Endodermal cell (in vitro differentiated cells): Measurements from ENCODE around the gene GRID1. TPM values are rescaled to one million over a fixed set of nuclear protein-coding genes. Genes with fewer than 3 reads are reported as not detected.
"Not testable (repeated sequence)": the region's sequence is repeated elsewhere in the genome, so short reads cannot be mapped to it uniquely, and the experiment has no call there.

Experiments used
- DNase-seq: peaks from one replicate; pipeline ENCODE4 v3.0.0-alpha.2; 2017
- H3K27ac ChIP-seq: 2 replicates; pipeline ENCODE4 v1.5.1; 2013; ENCODE audit warnings: mild to moderate bottlenecking, low read depth, low read length, moderate library complexity
- H3K27me3 ChIP-seq: 2 replicates; pipeline ENCODE4 v1.6.1; 2013; ENCODE audit warnings: mild to moderate bottlenecking, low read length, moderate library complexity; ENCODE audit not compliant: insufficient read depth, control insufficient read depth, poor library complexity, severe bottlenecking
- H3K36me3 ChIP-seq: 2 replicates; pipeline ENCODE4 v1.7.0; 2013; ENCODE audit warnings: mild to moderate bottlenecking, low read length, moderate library complexity; ENCODE audit not compliant: control insufficient read depth, insufficient read depth
- H3K4me1 ChIP-seq: one replicate; pipeline ENCODE4 v1.7.0; 2013; ENCODE audit warnings: low read length; ENCODE audit not compliant: control insufficient read depth, insufficient read depth
- H3K4me3 ChIP-seq: 2 replicates; pipeline ENCODE4 v1.5.1; 2013; ENCODE audit warnings: mild to moderate bottlenecking, low read length, moderate library complexity
- H3K9ac ChIP-seq: 2 replicates; pipeline ENCODE4 v1.6.1; 2013; ENCODE audit warnings: mild to moderate bottlenecking, low read length, moderate library complexity; ENCODE audit not compliant: poor library complexity, severe bottlenecking; ENCODE audit errors: extremely low read depth
- H3K9me3 ChIP-seq: 2 replicates; pipeline ENCODE4 v1.6.1; 2013; ENCODE audit warnings: mild to moderate bottlenecking, low read length, moderate library complexity; ENCODE audit not compliant: control insufficient read depth
- H3K27ac Mint-ChIP-seq: 2 replicates; pipeline ENCODE4 v1.8.0; 2020; ENCODE audit warnings: mixed read lengths
- H3K27me3 Mint-ChIP-seq: 2 replicates; pipeline ENCODE4 v1.8.0; 2021; ENCODE audit warnings: mild to moderate bottlenecking, mixed read lengths; ENCODE audit not compliant: insufficient read depth
- H3K36me3 Mint-ChIP-seq: 2 replicates; pipeline ENCODE4 v1.8.0; 2020; ENCODE audit warnings: low read depth, mixed read lengths
- H3K4me1 Mint-ChIP-seq: 2 replicates; pipeline ENCODE4 v1.8.0; 2020; ENCODE audit warnings: mixed read lengths
- H3K4me3 Mint-ChIP-seq: 2 replicates; pipeline ENCODE4 v1.8.0; 2020; ENCODE audit warnings: mild to moderate bottlenecking, moderate library complexity, mixed read lengths
- H3K9me3 Mint-ChIP-seq: 2 replicates; pipeline ENCODE4 v1.8.0; 2020; ENCODE audit warnings: mild to moderate bottlenecking, mixed read lengths
- WGBS, 2 experiments: methylation state at CpG; one replicate each; pipeline versions ENCODE4 v1.1.5 to v1.1.7; 2013; ENCODE audit warnings: missing lambda C conversion rate in 2 of 2, mixed read lengths in 1 of 2; ENCODE audit not compliant: insufficient coverage in 1 of 2, insufficient read length in 1 of 2; 5-methylcytosine and 5-hydroxymethylcytosine counted together
- total RNA-seq, 2 donors: library from RNA; stranded (reverse); fragmentation: NEBNext Ultra II Directional in 1 of 2; extraction: Animal tissue kit (Norgen Biotek cat#: 25700) in 1 of 2; gene quantifications; 2 replicates in 1 of 2; 3 replicates in 1 of 2; pipeline ENCODE4 v1.2.1, GENCODE V29; 2021
- TF ChIP-seq, protein P1 (sequence below): fragments of 200-600 bp; sonication (generic); conservative IDR thresholded peaks from 2 replicates; pipeline ENCODE4 v1.5.0; 2021; ENCODE audit warnings: antibody characterized with exemption, mild to moderate bottlenecking

GRID1 gene
- total RNA-seq, 2 donors from 2014 or later, result 0.13 to 0.53 TPM

- TF ChIP-seq, protein P1, sequence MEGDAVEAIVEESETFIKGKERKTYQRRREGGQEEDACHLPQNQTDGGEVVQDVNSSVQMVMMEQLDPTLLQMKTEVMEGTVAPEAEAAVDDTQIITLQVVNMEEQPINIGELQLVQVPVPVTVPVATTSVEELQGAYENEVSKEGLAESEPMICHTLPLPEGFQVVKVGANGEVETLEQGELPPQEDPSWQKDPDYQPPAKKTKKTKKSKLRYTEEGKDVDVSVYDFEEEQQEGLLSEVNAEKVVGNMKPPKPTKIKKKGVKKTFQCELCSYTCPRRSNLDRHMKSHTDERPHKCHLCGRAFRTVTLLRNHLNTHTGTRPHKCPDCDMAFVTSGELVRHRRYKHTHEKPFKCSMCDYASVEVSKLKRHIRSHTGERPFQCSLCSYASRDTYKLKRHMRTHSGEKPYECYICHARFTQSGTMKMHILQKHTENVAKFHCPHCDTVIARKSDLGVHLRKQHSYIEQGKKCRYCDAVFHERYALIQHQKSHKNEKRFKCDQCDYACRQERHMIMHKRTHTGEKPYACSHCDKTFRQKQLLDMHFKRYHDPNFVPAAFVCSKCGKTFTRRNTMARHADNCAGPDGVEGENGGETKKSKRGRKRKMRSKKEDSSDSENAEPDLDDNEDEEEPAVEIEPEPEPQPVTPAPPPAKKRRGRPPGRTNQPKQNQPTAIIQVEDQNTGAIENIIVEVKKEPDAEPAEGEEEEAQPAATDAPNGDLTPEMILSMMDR, result no peak
Measured at GRCh38 chr10:86242761-86243160, 123.8 kb downstream of the GRID1 start.

GRCh38 chr10:86238089-86238488 is 128.5 kb downstream of the GRID1 start:
- H3K9me3 Mint-ChIP-seq, result peaks cover 35% of the 10 kb centered on the region
- H3K4me3 Mint-ChIP-seq, result not testable (repeated sequence)

More at GRCh38 chr10:86242761-86243160, 123.8 kb downstream of the GRID1 start:
- Histone ChIP-seq H3K9ac (no peak overlapping the region), H3K4me3 (no peak overlapping the region), H3K9me3 (no peaks in the 10 kb centered on the region), H3K27me3 (no peaks in the 10 kb centered on the region), H3K27ac (no peak overlapping the region), H3K4me1 (no peaks in the 10 kb centered on the region), H3K36me3 (no peaks in the 10 kb centered on the region)
- H3K27ac Mint-ChIP-seq, result no peak overlapping the region
- H3K27me3 Mint-ChIP-seq, result no peaks in the 10 kb centered on the region
- no peaks in the 10 kb centered on the region for H3K36me3 Mint-ChIP-seq
- H3K9me3 Mint-ChIP-seq, result peaks cover 21% of the 10 kb centered on the region
- DNase-seq, result no peak
- no peaks in the 10 kb centered on the region for H3K4me1 Mint-ChIP-seq
- WGBS, 2 experiments, result 94% methylated on average over 3 to 4 of the region's 4 CpGs
- no peak overlapping the region for H3K4me3 Mint-ChIP-seq

DNA sequence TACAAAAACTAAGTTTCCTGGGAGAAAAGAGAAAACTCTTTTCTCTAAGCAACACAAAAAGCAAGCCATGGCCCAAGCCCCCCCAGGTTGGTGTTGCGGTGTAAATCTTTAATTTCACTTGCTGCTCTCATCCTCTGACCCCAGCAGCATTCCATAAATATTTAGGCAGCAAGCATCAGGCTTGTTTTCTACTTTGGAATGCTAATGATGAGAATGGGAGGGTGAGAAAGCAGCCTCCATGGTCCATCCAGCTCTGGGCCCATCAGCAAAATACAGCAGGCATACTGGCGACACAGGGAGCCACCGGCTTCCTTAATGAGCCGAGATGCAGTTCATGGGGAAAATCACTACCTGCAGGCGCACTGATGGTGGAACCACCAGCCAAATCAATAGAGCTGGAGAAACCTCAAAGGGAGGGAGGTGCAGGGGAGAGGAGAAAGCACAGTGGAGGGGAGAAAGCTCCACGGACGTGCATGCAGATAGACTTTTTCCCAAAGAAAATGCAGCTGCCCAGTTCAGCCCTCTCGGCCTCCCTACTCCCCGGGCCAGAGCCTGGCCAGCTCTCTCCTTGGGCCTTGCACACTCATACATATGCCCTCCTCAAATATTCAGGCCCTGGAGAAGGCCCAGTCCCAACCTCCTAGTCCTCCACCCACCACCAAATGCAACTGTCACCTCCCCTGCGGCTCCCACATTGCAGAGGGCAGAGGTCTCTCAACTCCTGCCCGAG is 131.9 kb downstream of the GRID1 start:
- DNase-seq, result peak; percentile 79
- no peaks in the 10 kb centered on the region for H3K27me3 ChIP-seq
- H3K4me1 ChIP-seq, result peaks cover 5% of the 10 kb centered on the region
- H3K9me3 Mint-ChIP-seq, result peaks cover 33% of the 10 kb centered on the region
- no peaks in the 10 kb centered on the region for H3K27me3 Mint-ChIP-seq
- 51 to 79% methylated on average over 4 to 11 of the region's 11 CpGs for WGBS, 2 experiments
- no peak overlapping the region for H3K4me3 Mint-ChIP-seq
- peak overlapping the region; percentile 68 for H3K27ac ChIP-seq
- H3K36me3 ChIP-seq, result no peaks in the 10 kb centered on the region
- H3K36me3 Mint-ChIP-seq, result no peaks in the 10 kb centered on the region
- no peak overlapping the region for H3K4me3 ChIP-seq
- peaks cover 22% of the 10 kb centered on the region for H3K4me1 Mint-ChIP-seq
- no peak overlapping the region for H3K9ac ChIP-seq
- TF ChIP-seq, protein P1, result no peak
- H3K27ac Mint-ChIP-seq, result no peak overlapping the region
- no peaks in the 10 kb centered on the region for H3K9me3 ChIP-seq

More at GRCh38 chr10:86238089-86238488, 128.5 kb downstream of the GRID1 start:
- H3K27me3 Mint-ChIP-seq, H3K9ac ChIP-seq, H3K27ac Mint-ChIP-seq, H3K36me3 ChIP-seq, H3K27ac ChIP-seq, H3K4me3 ChIP-seq, H3K4me1 ChIP-seq, H3K9me3 ChIP-seq, DNase-seq, H3K27me3 ChIP-seq, H3K36me3 Mint-ChIP-seq: not testable (repeated sequence)
- peaks cover 17% of the 10 kb centered on the region for H3K4me1 Mint-ChIP-seq
- 0 to 50% methylated on average over 1 to 2 of the region's 2 CpGs for WGBS, 2 experiments
